Measurements from ENCODE around the gene PRKAR2A. TPM values are rescaled to one million over a fixed set of nuclear protein-coding genes. Genes with fewer than 3 reads are reported as not detected.
"Not testable (repeated sequence)": the region's sequence is repeated elsewhere in the genome, so short reads cannot be mapped to it uniquely, and the experiment has no call there.

PRKAR2A gene
- total and polyA plus RNA-seq, 9 of the 15 experiments (the other 6 are each of a cell fraction or from before 2014, with no cell fraction given): 15.9 to 84.5 (median 37.6) TPM

DNA sequence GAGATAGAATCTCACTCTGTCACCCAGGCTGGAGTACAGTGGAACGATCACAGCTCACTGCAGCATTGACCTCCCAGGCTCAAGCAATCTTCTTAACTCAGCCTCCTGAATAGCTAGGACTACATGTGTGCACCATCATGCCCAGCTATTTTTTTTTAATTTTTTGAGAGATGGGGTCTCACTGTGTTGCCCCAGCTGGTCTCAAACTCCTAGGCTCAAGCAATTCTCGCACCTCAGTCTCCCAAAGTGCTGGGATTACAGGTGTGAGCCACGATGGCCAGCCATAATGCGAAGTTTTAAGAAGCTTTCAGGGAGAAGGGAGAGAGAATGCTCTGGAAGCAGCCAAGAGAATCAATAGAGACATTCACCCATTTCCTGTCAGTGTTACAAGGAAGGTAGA lies 42.7 kb downstream of the PRKAR2A start (continued):
- no peak for TF ChIP-seq PHF8 (IDR thresholded peaks at IDR 0.05; ENCODE audit: borderline replicate concordance, low read length)
- TF ChIP-seq, protein P1, sequence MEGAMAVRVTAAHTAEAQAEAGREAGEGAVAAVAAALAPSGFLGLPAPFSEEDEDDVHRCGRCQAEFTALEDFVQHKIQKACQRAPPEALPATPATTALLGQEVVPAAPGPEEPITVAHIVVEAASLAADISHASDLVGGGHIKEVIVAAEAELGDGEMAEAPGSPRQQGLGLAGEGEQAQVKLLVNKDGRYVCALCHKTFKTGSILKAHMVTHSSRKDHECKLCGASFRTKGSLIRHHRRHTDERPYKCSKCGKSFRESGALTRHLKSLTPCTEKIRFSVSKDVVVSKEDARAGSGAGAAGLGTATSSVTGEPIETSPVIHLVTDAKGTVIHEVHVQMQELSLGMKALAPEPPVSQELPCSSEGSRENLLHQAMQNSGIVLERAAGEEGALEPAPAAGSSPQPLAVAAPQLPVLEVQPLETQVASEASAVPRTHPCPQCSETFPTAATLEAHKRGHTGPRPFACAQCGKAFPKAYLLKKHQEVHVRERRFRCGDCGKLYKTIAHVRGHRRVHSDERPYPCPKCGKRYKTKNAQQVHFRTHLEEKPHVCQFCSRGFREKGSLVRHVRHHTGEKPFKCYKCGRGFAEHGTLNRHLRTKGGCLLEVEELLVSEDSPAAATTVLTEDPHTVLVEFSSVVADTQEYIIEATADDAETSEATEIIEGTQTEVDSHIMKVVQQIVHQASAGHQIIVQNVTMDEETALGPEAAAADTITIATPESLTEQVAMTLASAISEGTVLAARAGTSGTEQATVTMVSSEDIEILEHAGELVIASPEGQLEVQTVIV (CRISPR knock-in tag; IDR thresholded peaks at IDR 0.05; ENCODE audit: borderline replicate concordance): no peak
- TF ChIP-seq ZNF77 (CRISPR knock-in tag; IDR thresholded peaks at IDR 0.05): no peak
- TF ChIP-seq NR2F6 (CRISPR knock-in tag; IDR thresholded peaks at IDR 0.05): no peak
- TF ChIP-seq, protein P2, sequence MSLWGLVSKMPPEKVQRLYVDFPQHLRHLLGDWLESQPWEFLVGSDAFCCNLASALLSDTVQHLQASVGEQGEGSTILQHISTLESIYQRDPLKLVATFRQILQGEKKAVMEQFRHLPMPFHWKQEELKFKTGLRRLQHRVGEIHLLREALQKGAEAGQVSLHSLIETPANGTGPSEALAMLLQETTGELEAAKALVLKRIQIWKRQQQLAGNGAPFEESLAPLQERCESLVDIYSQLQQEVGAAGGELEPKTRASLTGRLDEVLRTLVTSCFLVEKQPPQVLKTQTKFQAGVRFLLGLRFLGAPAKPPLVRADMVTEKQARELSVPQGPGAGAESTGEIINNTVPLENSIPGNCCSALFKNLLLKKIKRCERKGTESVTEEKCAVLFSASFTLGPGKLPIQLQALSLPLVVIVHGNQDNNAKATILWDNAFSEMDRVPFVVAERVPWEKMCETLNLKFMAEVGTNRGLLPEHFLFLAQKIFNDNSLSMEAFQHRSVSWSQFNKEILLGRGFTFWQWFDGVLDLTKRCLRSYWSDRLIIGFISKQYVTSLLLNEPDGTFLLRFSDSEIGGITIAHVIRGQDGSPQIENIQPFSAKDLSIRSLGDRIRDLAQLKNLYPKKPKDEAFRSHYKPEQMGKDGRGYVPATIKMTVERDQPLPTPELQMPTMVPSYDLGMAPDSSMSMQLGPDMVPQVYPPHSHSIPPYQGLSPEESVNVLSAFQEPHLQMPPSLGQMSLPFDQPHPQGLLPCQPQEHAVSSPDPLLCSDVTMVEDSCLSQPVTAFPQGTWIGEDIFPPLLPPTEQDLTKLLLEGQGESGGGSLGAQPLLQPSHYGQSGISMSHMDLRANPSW (CRISPR knock-in tag; IDR thresholded peaks at IDR 0.05): no peak
- TF ChIP-seq, protein P3, sequence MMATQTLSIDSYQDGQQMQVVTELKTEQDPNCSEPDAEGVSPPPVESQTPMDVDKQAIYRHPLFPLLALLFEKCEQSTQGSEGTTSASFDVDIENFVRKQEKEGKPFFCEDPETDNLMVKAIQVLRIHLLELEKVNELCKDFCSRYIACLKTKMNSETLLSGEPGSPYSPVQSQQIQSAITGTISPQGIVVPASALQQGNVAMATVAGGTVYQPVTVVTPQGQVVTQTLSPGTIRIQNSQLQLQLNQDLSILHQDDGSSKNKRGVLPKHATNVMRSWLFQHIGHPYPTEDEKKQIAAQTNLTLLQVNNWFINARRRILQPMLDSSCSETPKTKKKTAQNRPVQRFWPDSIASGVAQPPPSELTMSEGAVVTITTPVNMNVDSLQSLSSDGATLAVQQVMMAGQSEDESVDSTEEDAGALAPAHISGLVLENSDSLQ (IDR thresholded peaks at IDR 0.05): no peak

DNA sequence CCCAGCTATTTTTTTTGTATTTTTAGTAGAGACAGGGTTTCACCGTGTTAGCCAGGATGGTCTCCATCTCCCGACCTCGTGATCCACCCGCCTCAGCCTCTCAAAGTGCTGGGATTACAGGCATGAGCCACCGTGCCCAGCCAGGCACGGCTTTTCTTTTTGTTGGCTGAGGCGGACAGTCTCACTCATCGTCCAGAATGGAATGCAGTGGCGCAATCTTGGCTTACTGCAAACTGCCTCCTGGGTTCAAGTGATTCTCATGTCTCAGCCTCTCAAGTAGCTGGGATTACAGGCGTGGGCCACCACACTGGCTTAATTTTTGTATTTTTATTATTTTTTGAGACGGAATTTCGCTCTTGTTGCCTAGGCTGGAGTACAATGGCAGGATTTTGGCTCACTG lies 46.8 kb downstream of the PRKAR2A start:
- H3K4me2 ChIP-seq (ENCODE audit: insufficient read depth, low read length); H3K27ac ChIP-seq (ENCODE audit: extremely low read depth, low read depth, low read length); H2AFZ ChIP-seq (ENCODE audit: low read depth, low read length); H4K20me1 ChIP-seq (replicated peaks; ENCODE audit: control insufficient read depth, insufficient read depth, low read length); FAIRE-seq; H3K9ac ChIP-seq (ENCODE audit: insufficient read depth in 1 of 2, low read depth in 2 of 2, low read length in 2 of 2); ATAC-seq; in situ Hi-C loops (cut with MboI); DNase-seq (ENCODE audit: extremely low read depth in 1 of 4, low spot score in 3 of 4); H3K9me1 ChIP-seq (ENCODE audit: control insufficient read depth, insufficient read depth, low read length); POLR2A ChIA-PET; H3K4me1 ChIP-seq (replicated peaks in 1 of 2; ENCODE audit: control insufficient read depth in 2 of 2, insufficient read depth in 2 of 2, low read length in 2 of 2); intact Hi-C loops (cut with micrococcal nuclease); H3K27me3 ChIP-seq (ENCODE audit: control insufficient read depth in 2 of 2, insufficient read depth in 2 of 2, low read length in 2 of 2); H3K79me2 ChIP-seq (ENCODE audit: control insufficient read depth, insufficient read depth, low read length); H3K36me3 ChIP-seq (ENCODE audit: control insufficient read depth, insufficient read depth, low read length); BruUV-seq (replicated peaks); H3K4me3 ChIP-seq; H3K9me3 ChIP-seq (replicated peaks; ENCODE audit: control insufficient read depth, insufficient read depth, low read depth, low read length); CTCF ChIA-PET (ENCODE audit: low intra/inter-chr PET ratio): not testable (repeated sequence)
- 97% methylated on average over 5 of the region's 12 CpGs for WGBS (ENCODE audit: insufficient coverage, low coverage, missing lambda C conversion rate)

Measured in K562 (cell line).